CD14-positive monocyte (primary cell): ENCODE results near the gene DNAJB8. TPM values are rescaled to one million over a fixed set of nuclear protein-coding genes. Genes with fewer than 3 reads are reported as not detected.
A peak's percentile ranks its signal among the peaks of the same experiment; 100 is the strongest.

Experiments
- DNase-seq, 3 donors: peaks; one replicate each; pipeline ENCODE4 v3.0.0-alpha.2; 2011 to 2022
- H2AFZ ChIP-seq: 2 replicates; pipeline ENCODE4 v1.6.0; 2012; ENCODE audit warnings: mild to moderate bottlenecking, low read depth, low read length, inconsistent platforms; ENCODE audit not compliant: insufficient read depth, poor library complexity, severe bottlenecking
- H3K27ac ChIP-seq, 2 donors: 1 replicate in 1 of 2; 2 replicates in 1 of 2; pipeline ENCODE4 v1.5.1; 2012 to 2013; ENCODE audit warnings: low read length in 2 of 2, control low read depth in 1 of 2, inconsistent platforms in 1 of 2, low read depth in 1 of 2, mild to moderate bottlenecking in 1 of 2
- H3K27me3 ChIP-seq, 2 donors: one replicate each; pipeline versions ENCODE4 v1.6.0 to v1.6.1; 2011 to 2013; ENCODE audit warnings: low read length in 2 of 2; ENCODE audit not compliant: control insufficient read depth in 2 of 2, insufficient read depth in 2 of 2
- H3K36me3 ChIP-seq, 2 donors: replicated peaks in 1 of 2; 1 replicate in 1 of 2; 2 replicates in 1 of 2; pipeline versions ENCODE4 v1.5.1 to v1.6.1; 2012 to 2013; ENCODE audit warnings: low read length in 2 of 2, control low read depth in 1 of 2, inconsistent platforms in 1 of 2, mild to moderate bottlenecking in 1 of 2; ENCODE audit not compliant: insufficient read depth in 2 of 2, control insufficient read depth in 1 of 2
- H3K4me1 ChIP-seq, 2 donors: 1 replicate in 1 of 2; 2 replicates in 1 of 2; pipeline versions ENCODE4 v1.5.1 to v1.6.1; 2012 to 2013; ENCODE audit warnings: low read length in 2 of 2, control low read depth in 1 of 2, inconsistent platforms in 1 of 2, mild to moderate bottlenecking in 1 of 2, moderate library complexity in 1 of 2; ENCODE audit not compliant: insufficient read depth in 2 of 2, control insufficient read depth in 1 of 2
- H3K4me2 ChIP-seq: replicated peaks from 2 replicates; pipeline ENCODE3; 2012; ENCODE audit warnings: low read length, moderate library complexity, mild to moderate bottlenecking; ENCODE audit not compliant: poor library complexity, severe bottlenecking; ENCODE audit errors: extremely low read depth
- H3K4me3 ChIP-seq, 3 experiments: fragments of 200-600 bp in 1 of 3; sonication (generic) in 1 of 3; replicated peaks in 1 of 3; 1 replicate in 2 of 3; 2 replicates in 1 of 3; pipeline ENCODE4 v1.5.1; 2011 to 2013; ENCODE audit warnings: low read length in 3 of 3, mild to moderate bottlenecking in 3 of 3, control low read depth in 2 of 3, low read depth in 2 of 3, inconsistent platforms in 1 of 3, moderate library complexity in 1 of 3
- H3K79me2 ChIP-seq: 2 replicates; pipeline ENCODE4 v1.6.0; 2012; ENCODE audit warnings: mild to moderate bottlenecking, control low read depth, inconsistent platforms, low read length, moderate library complexity; ENCODE audit not compliant: insufficient read depth
- H3K9ac ChIP-seq: 2 replicates; pipeline ENCODE4 v1.6.0; 2017; ENCODE audit warnings: low read length, mild to moderate bottlenecking; ENCODE audit not compliant: insufficient read depth, poor library complexity, severe bottlenecking
- H3K9me3 ChIP-seq, 2 donors: replicated peaks in 1 of 2; 1 replicate in 1 of 2; 2 replicates in 1 of 2; pipeline versions ENCODE4 v1.5.1 to v1.6.1; 2012 to 2013; ENCODE audit warnings: low read length in 2 of 2, control low read depth in 1 of 2; ENCODE audit not compliant: control insufficient read depth in 1 of 2, insufficient read depth in 1 of 2
- H4K20me1 ChIP-seq: 2 replicates; pipeline ENCODE4 v1.6.0; 2012; ENCODE audit warnings: mild to moderate bottlenecking, low read length, control low read depth, moderate library complexity; ENCODE audit not compliant: insufficient read depth
- H3K27ac Mint-ChIP-seq, 7 donors: one replicate each; pipeline ENCODE4 v1.8.0; 2020; ENCODE audit warnings: mild to moderate bottlenecking in 7 of 7, mixed read lengths in 7 of 7, moderate library complexity in 6 of 7, inconsistent platforms in 2 of 7
- H3K27me3 Mint-ChIP-seq, 3 donors: one replicate each; pipeline ENCODE4 v1.8.0; 2021 to 2022; ENCODE audit warnings: low read depth in 3 of 3, mild to moderate bottlenecking in 3 of 3, mixed read lengths in 3 of 3, moderate library complexity in 3 of 3, inconsistent platforms in 1 of 3
- H3K36me3 Mint-ChIP-seq, 2 donors: one replicate each; pipeline ENCODE4 v1.8.0; 2020; ENCODE audit warnings: mixed read lengths in 2 of 2, inconsistent platforms in 1 of 2, mild to moderate bottlenecking in 1 of 2
- H3K4me1 Mint-ChIP-seq: one replicate; pipeline ENCODE4 v1.8.0; 2020; ENCODE audit warnings: mild to moderate bottlenecking, mixed read lengths
- H3K4me3 Mint-ChIP-seq, 2 donors: one replicate each; pipeline ENCODE4 v1.8.0; 2020; ENCODE audit warnings: mild to moderate bottlenecking in 2 of 2, mixed read lengths in 2 of 2, moderate library complexity in 1 of 2
- H3K9me3 Mint-ChIP-seq, 7 donors: one replicate each; pipeline ENCODE4 v1.8.0; 2020 to 2022; ENCODE audit warnings: mixed read lengths in 7 of 7, mild to moderate bottlenecking in 6 of 7, moderate library complexity in 6 of 7, inconsistent platforms in 2 of 7
- CTCF ChIP-seq: fragments of 200-600 bp; IDR thresholded peaks from one replicate; pipeline ENCODE4 v1.8.0; 2022; ENCODE audit warnings: antibody characterized with exemption, mild to moderate bottlenecking
- WGBS: methylation state at CpG from one replicate; pipeline ENCODE4 v1.1.5; 2013; ENCODE audit warnings: missing lambda C conversion rate; ENCODE audit not compliant: insufficient coverage; 5-methylcytosine and 5-hydroxymethylcytosine counted together
- intact Hi-C, 2 donors: fragments of 100-400 bp; cut with micrococcal nuclease; formaldehyde crosslinking; loops; one replicate each; pipeline versions ENCODE4 v1.15.0 to v1.15.1; 2023
- polyA plus RNA-seq, 3 donors: library from polyadenylated mRNA; depleted of rRNA in 1 of 3; unstranded in 2 of 3; stranded (reverse) in 1 of 3; fragments of 300-500 nt in 2 of 3; fragments of >200 nt in 1 of 3; fragmentation: Illumina TruSeq in 2 of 3; gene quantifications; 1 replicate in 2 of 3; 2 replicates in 1 of 3; pipeline ENCODE4 v1.2.3, GENCODE V29; 2012 to 2021

The DNAJB8 gene
- polyA plus RNA-seq, 3 donors, result not detected

DNA sequence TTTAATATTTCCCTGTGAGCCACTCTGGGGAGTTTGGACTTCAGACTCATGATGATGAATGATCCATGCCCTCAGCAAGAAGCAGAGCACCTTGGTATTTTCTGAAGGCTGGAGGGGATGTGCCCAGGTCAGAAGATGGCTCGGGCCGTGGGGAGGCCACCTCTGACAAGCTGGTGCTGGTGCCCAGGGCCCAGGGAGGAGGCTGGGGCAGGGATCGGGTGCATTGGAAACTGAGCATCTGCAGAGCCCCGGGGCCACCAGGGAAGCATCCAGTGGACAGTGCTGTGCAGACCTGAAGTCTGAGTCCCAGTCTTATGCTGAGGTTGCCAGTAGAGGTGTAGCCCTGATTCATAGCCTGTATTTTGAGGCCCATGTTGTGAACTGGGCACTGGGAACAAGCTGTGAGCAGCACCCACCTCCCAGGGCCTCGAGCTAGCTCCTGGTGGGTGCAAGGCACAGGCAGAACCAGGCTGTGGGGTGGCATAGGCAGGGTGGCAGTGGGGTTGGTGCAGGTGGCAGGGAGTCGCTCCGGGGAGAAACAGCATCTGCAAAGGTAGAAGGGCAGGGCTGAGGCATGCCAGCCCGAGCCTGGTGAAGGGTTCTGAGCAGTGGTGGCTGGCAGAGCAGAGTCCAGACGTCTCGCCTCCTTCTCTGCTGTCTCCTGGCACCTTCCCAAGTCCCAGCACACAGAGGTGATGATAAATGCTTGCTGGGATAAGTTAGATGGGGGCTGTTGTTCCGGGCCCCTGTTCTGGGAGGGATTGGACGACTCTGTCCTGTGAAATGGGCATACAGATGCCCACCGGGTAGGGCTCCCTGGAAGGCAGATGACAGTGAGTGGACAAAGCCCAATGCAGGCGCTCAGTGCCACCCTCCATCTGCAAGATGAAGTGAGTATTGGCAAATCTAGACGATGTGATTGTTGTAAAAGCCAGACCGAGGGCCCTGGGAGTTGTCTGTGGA lies 10.6 kb downstream of the DNAJB8 start:
- H3K27me3 Mint-ChIP-seq, result peaks cover 26 to 60% (median 44%) of the 10 kb centered on the region in 3 donors
- Histone ChIP-seq H3K36me3 (no peaks in the 10 kb centered on the region), H3K27me3 (peaks cover 0 to 29% of the 10 kb centered on the region in 2 donors), H3K4me1 (no peaks in the 10 kb centered on the region), H2AFZ (no peak overlapping the region), H3K27ac (no peak overlapping the region), H3K9me3 (no peaks in the 10 kb centered on the region), H3K4me2 (no peak overlapping the region), H3K79me2 (no peaks in the 10 kb centered on the region), H3K4me3 (no peak overlapping the region), H4K20me1 (no peaks in the 10 kb centered on the region), H3K9ac (no peak overlapping the region)
- no peak for DNase-seq
- WGBS, result 95% methylated on average over 13 of the region's 16 CpGs
- intact Hi-C loops, result no loop called here
- H3K27ac Mint-ChIP-seq, result peak overlapping the region in 1 of 7 donors; percentile 65
- no peaks in the 10 kb centered on the region for H3K4me1 Mint-ChIP-seq
- no peaks in the 10 kb centered on the region for H3K36me3 Mint-ChIP-seq
- peaks cover 0 to 5% (median 0%) of the 10 kb centered on the region in 7 donors for H3K9me3 Mint-ChIP-seq
- H3K4me3 Mint-ChIP-seq, result peak overlapping the region in 1 of 2 donors; percentile 61
- TF ChIP-seq CTCF, result no peak

- H3K36me3 Mint-ChIP-seq, result no peaks in the 10 kb centered on the region
- H3K4me1 ChIP-seq, result no peaks in the 10 kb centered on the region
- H4K20me1 ChIP-seq, result no peaks in the 10 kb centered on the region
- H3K9ac ChIP-seq, result no peak overlapping the region
- H3K27ac Mint-ChIP-seq, result no peak overlapping the region
- H3K4me2 ChIP-seq, result no peak overlapping the region
- DNase-seq, result no peak
- H3K4me3 Mint-ChIP-seq, result peak overlapping the region in 1 of 2 donors; percentile 61
- no peak overlapping the region for H3K27ac ChIP-seq
- H3K4me3 ChIP-seq, result no peak overlapping the region
- no peak overlapping the region for H2AFZ ChIP-seq
- H3K4me1 Mint-ChIP-seq, result no peaks in the 10 kb centered on the region
- H3K27me3 Mint-ChIP-seq, result peaks cover 29 to 56% (median 44%) of the 10 kb centered on the region in 3 donors
- no peak for TF ChIP-seq CTCF
- H3K9me3 Mint-ChIP-seq, result peaks cover 0 to 5% (median 0%) of the 10 kb centered on the region in 7 donors
- no peaks in the 10 kb centered on the region for H3K9me3 ChIP-seq
- intact Hi-C loops, result no loop called here
- H3K36me3 ChIP-seq, result no peaks in the 10 kb centered on the region
- H3K27me3 ChIP-seq, result peaks cover 0 to 29% of the 10 kb centered on the region in 2 donors
- no peaks in the 10 kb centered on the region for H3K79me2 ChIP-seq
- 31% methylated on average over 4 of the region's 5 CpGs for WGBS
Measured at GRCh38 chr3:128455116-128455515, 11.6 kb downstream of the DNAJB8 start.
